OCI-LY7 (cell line): ENCODE results near the gene GRAP.
"Not testable (repeated sequence)": the region's sequence is repeated elsewhere in the genome, so short reads cannot be mapped to it uniquely, and the experiment has no call there.

ENCODE experiments used
- EZH2phosphoT487 ChIP-seq: fragments of 200-600 bp; sonication (generic); IDR thresholded peaks from 2 replicates; pipeline ENCODE4 v1.6.1; 2018; ENCODE audit warnings: low read depth, borderline replicate concordance, mild to moderate bottlenecking, mixed run types, antibody characterized with exemption, low read length, moderate library complexity, mixed read lengths
- TF ChIP-seq, protein P1 (sequence below): fragments of 200-600 bp; sonication (generic); conservative IDR thresholded peaks from 2 replicates; pipeline ENCODE4 v1.5.1; 2014; ENCODE audit warnings: mild to moderate bottlenecking, antibody characterized with exemption, low read length, moderate library complexity, mixed read lengths

- not testable (repeated sequence) for TF ChIP-seq EZH2phosphoT487
- TF ChIP-seq, protein P1, sequence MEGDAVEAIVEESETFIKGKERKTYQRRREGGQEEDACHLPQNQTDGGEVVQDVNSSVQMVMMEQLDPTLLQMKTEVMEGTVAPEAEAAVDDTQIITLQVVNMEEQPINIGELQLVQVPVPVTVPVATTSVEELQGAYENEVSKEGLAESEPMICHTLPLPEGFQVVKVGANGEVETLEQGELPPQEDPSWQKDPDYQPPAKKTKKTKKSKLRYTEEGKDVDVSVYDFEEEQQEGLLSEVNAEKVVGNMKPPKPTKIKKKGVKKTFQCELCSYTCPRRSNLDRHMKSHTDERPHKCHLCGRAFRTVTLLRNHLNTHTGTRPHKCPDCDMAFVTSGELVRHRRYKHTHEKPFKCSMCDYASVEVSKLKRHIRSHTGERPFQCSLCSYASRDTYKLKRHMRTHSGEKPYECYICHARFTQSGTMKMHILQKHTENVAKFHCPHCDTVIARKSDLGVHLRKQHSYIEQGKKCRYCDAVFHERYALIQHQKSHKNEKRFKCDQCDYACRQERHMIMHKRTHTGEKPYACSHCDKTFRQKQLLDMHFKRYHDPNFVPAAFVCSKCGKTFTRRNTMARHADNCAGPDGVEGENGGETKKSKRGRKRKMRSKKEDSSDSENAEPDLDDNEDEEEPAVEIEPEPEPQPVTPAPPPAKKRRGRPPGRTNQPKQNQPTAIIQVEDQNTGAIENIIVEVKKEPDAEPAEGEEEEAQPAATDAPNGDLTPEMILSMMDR: not testable (repeated sequence)
Observed at GRCh38 chr17:19063326-19063956, 16.7 kb upstream of the GRAP start.
